Activated naive CD4-positive, alpha-beta T cell treated with anti-CD3 and anti-CD28 coated beads, Interleukin-2, amount 50 U/mL, for 16 hours (primary cell): Measurements from ENCODE around the gene NAA35.
"Not testable (repeated sequence)": the region's sequence is repeated elsewhere in the genome, so short reads cannot be mapped to it uniquely, and the experiment has no call there.

Experiments
- DNase-seq: peaks from one replicate; pipeline ENCODE4 v3.0.0-alpha.2; 2020

NAA35 gene

GRCh38 chr9:86035827-86036440, 95.0 kb downstream of the NAA35 start:
- no peak for DNase-seq

GRCh38 chr9:86036555-86036954, 95.6 kb downstream of the NAA35 start:
- no peak for DNase-seq

- no peak for DNase-seq
These were observed 99.3 kb downstream of the NAA35 start for GRCh38 chr9:86039991-86040860.

DNA sequence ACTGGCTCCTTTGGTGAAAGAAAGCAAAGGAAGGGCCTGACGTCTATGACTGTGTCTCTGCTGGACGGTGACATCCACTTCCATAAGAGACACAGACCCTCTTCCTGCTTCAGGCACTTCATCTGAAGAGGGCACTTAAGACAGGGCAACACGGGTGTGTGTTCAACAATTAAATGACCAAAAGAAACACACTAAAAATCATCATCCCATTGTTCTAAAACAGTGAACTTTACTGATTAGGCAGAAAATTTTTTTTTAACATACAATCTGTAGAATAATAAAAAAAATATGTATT, 99.9 kb downstream of the NAA35 start:
- no peak for DNase-seq

GRCh38 chr9:86041311-86041741, 100.4 kb downstream of the NAA35 start:
- no peak for DNase-seq

DNA sequence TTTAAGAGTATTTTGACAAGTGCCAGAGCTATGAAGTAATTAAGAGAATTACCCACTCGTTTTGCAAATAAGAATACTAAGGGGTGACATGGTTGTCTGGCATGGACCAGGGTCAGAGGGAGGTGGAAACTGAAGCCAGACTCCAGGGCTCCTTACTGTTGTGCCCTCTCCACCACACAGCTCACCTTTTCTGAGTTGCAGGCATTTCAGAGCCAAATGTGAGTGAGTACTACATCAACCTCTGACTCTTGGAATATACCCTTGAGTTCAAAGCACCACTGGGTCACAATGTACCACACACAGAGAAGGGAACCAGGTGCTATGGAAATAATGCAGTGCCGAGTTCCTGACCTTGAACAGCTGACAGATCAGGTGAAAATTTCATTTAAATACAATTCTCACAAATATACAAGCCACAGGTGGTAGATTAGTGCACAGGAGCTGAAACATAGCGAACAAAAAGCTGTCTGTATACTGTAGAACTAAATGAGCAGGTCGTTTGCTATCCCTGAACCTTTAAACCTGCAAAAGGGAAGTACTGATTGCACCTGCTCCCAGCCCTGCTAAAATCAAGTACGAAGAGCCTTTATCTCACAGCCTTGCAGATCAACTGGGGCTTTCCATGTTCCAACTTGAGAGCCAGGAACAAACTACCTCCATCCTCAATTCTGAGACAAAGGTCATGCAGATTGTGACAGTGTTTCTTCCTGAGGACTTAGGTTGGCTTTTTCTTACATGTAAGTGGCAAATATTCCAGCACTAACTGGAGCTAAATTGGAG, 101.4 kb downstream of the NAA35 start:
- DNase-seq: no peak

GRCh38 chr9:86043586-86043985, 102.6 kb downstream of the NAA35 start:
- DNase-seq: no peak

GRCh38 chr9:86043999-86044398, 103.1 kb downstream of the NAA35 start:
- no peak for DNase-seq

DNA sequence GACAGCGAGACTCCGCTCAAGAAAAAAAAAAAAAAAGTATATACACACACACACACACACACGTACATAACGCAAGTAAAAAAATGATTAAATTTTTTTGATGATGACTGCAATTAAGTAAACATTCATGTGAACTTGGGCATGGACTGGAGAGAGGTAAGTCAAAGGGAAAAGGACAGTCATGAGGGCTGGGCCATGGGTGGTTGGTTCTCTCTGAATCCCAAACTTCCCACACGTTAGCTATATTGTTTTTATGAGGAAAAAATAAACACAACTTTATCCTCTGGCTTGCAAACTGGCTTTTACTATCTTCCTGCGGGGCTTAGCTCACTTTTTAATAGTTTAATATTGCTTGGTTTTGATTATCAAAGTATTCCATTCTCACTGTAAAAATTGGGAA, 104.7 kb downstream of the NAA35 start:
- DNase-seq: no peak

DNA sequence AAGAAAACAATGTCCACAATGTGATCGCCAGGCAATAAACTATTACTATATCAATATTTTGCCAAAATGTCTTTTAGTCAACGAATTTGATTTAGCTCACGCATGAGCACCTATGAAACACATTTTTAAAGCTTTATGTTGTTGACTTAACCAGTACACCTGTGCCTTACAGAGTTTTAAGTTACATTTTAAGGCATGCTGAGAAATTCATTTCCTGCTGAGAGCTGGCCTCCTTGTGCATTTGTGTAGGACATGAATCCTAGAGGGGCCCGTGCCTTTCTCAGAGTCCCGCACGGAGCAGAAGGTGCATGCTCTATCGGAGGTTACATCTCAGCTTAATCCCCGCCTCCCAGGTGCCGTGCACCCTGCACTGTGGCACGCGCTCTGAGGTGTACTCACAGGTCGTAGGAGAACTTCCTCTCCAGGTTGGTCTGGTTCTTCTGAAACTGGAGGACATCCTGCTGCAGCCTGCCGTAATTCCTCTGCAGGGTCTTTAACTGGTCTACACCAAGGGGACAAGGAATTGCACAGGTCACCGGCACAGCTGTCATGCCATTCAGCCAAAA, 105.2 kb downstream of the NAA35 start:
- DNase-seq: no peak

DNA sequence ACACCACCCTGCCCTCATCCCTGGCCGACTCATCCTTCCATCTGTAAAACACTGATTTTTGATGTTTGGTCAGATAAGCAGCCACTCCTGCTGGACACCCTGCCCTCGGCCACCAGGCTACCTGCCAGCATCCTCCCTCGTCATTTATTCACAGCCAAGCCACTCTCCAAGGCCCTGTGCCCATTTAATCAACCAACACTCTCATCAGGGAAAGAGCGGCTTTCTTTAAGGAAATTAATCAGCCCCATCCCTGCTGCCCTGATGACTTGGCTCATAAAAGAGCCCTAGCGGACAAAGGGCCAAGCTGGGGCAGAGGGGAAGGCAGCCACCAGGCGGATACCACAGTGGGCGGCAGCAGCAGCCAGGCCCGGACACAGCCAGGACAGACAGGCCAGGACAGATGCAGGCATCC, 106.0 kb downstream of the NAA35 start:
- no peak for DNase-seq

GRCh38 chr9:86047361-86047760, 106.4 kb downstream of the NAA35 start:
- DNase-seq: no peak

DNA sequence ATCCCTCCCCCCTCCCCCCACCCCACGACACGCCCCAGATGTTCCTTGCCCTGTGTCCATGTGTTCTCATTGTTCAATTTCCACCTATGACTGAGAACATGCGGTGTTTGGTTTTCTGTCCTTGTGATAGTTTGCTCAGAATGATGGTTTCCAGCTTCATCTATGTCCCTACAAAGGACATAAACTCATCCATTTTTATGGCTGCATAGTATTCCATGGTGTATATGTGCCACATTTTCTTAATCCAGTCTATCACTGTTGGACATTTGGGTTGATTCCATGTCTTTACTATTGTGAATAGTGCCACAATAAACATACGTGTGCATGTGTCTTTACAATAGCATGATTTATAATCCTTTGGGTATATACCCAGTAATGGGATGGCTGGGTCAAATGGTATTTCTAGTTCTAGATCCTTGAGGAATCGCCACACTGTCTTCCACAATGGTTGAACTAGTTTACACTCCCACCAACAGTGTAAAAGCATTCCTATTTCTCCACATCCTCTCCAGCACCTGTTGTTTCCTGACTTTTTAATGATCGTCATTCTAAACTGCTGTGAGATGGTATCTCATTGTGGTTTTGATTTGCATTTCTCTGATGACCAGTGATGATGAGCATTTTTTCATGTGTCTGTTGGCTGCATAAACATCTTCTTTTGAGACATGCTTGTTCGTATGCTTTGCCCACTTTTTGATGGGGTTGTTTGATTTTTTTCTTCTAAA, 107.2 kb downstream of the NAA35 start:
- not testable (repeated sequence) for DNase-seq

GRCh38 chr9:86052556-86053468, 111.9 kb downstream of the NAA35 start:
- no peak for DNase-seq

DNA sequence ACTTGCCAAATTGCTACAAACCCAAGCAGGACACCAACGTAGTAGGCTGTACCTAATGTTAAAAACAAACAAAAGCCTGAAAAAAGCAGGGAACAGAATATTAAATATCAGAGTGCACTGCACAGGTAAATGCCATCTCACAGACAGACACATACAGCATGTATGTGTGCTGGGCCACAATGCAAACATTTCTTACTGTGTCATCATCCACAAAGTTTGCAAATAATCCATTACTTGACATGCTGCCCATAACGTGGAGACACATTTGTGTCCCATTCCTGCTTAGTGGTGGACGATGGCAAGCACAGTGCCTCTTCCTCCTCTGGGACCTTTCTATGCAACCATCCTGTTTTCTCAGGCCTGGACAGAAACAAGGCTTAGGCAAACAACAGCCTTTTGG, 113.7 kb downstream of the NAA35 start:
- no peak for DNase-seq

- no peak for DNase-seq
These were observed 116.5 kb downstream of the NAA35 start for GRCh38 chr9:86057491-86057890.

GRCh38 chr9:86061972-86062739, 121.2 kb downstream of the NAA35 start:
- no peak for DNase-seq

DNA sequence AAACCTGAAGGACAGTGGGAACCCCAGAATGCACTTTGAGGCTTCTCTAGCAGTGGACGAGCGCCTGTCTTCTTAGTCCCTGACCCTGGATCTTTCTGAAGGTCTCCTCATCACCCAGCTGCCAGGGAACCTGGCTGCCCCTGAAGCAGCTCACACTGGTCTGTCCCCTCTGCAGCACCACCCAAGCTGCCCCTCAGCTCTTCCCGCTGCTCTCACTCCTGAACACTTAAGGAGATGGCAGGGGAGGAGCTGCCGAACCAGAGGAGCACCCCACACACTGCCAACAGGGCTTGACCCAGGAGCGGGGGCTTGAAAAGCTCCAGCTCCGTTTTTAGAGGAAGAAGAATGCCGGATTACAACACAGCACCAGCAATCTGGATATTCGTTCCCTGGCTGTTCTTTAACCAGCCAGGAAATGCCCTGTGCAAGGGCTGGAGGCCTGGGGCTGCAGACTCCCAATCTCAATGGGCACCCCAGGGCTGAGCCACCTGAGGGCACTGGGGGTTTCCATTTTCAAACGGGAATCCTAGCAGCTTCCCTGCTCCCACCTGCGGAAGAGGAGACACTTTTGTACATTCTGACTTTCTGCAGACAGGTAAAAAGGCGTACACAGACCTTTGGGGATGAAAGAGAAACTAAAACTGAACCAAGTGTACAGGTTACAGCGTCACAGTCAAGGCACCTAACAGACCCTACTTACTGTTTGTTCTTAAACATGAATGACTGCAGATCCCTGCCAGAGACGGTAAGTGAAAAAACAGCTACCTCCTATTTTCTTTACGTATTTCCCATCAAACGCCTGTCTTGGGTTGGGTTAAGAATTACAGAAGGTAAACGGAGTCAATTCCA, 122.1 kb downstream of the NAA35 start:
- no peak for DNase-seq

GRCh38 chr9:86064220-86064619, 123.3 kb downstream of the NAA35 start:
- no peak for DNase-seq
